ENCODE measurements around the gene PHEX.

PHEX gene

GRCh38 chrX:22141047-22141730, 109.1 kb downstream of the PHEX start:
- Histone ChIP-seq H3K4me1 (ENCODE audit: control extremely low read depth in 1 of 4, control insufficient read depth in 4 of 4, insufficient read depth in 4 of 4, low read length in 3 of 4) (peaks cover 0 to 2% (median 0%) of the 10 kb centered on the region in 4 experiments), H3K36me3 (ENCODE audit: control insufficient read depth in 4 of 4, insufficient read depth in 4 of 4, low read length in 3 of 4) (no peaks in the 10 kb centered on the region), H3K4me3 (ENCODE audit: control insufficient read depth in 1 of 7, extremely low read depth in 1 of 7, insufficient read depth in 4 of 7, low read depth in 2 of 7, low read length in 6 of 7) (no peak overlapping the region), H3K27ac (ENCODE audit: insufficient read depth in 1 of 2, low read depth in 1 of 2, low read length in 2 of 2, poor library complexity in 1 of 2, severe bottlenecking in 2 of 2) (no peak overlapping the region), H3K27me3 (replicated peaks in 2 of 5; ENCODE audit: control insufficient read depth in 4 of 5, insufficient read depth in 5 of 5, low read length in 4 of 5) (peaks cover 0 to 8% (median 0%) of the 10 kb centered on the region in 5 experiments), H3K9me3 (ENCODE audit: control extremely low read depth in 1 of 5, control insufficient read depth in 4 of 5, insufficient read depth in 2 of 5, low read depth in 1 of 5, low read length in 4 of 5) (no peaks in the 10 kb centered on the region)
- ChIA-PET POLR2A (no interaction called here), CTCF (no interaction called here)
- no peak for DNase-seq
- 87% methylated on average over 4 of the region's 4 CpGs for WGBS (ENCODE audit: insufficient coverage)

GRCh38 chrX:22147214-22147613, 115.1 kb downstream of the PHEX start:
- DNase-seq: no peak
- WGBS (ENCODE audit: insufficient coverage): no CpG with 5 or more reads among the region's 1 CpG
- ChIA-PET CTCF (no interaction called here), POLR2A (no interaction called here)
- no peak overlapping the region for H3K27ac ChIP-seq (ENCODE audit: insufficient read depth in 1 of 2, low read depth in 1 of 2, low read length in 2 of 2, poor library complexity in 1 of 2, severe bottlenecking in 2 of 2)
- H3K27me3 ChIP-seq (replicated peaks in 2 of 5; ENCODE audit: control insufficient read depth in 4 of 5, insufficient read depth in 5 of 5, low read length in 4 of 5): no peaks in the 10 kb centered on the region
- H3K4me1 ChIP-seq (ENCODE audit: control extremely low read depth in 1 of 4, control insufficient read depth in 4 of 4, insufficient read depth in 4 of 4, low read length in 3 of 4): no peaks in the 10 kb centered on the region
- no peak overlapping the region for H3K4me3 ChIP-seq (ENCODE audit: control insufficient read depth in 1 of 7, extremely low read depth in 1 of 7, insufficient read depth in 4 of 7, low read depth in 2 of 7, low read length in 6 of 7)
- no peaks in the 10 kb centered on the region for H3K9me3 ChIP-seq (ENCODE audit: control extremely low read depth in 1 of 5, control insufficient read depth in 4 of 5, insufficient read depth in 2 of 5, low read depth in 1 of 5, low read length in 4 of 5)
- no peaks in the 10 kb centered on the region for H3K36me3 ChIP-seq (ENCODE audit: control insufficient read depth in 4 of 4, insufficient read depth in 4 of 4, low read length in 3 of 4)

GRCh38 chrX:22147942-22148341, 115.8 kb downstream of the PHEX start:
- no peak for DNase-seq
- ChIA-PET POLR2A (no interaction called here), CTCF (no interaction called here)
- H3K27ac ChIP-seq (ENCODE audit: insufficient read depth in 1 of 2, low read depth in 1 of 2, low read length in 2 of 2, poor library complexity in 1 of 2, severe bottlenecking in 2 of 2): no peak overlapping the region
- H3K9me3 ChIP-seq (ENCODE audit: control extremely low read depth in 1 of 5, control insufficient read depth in 4 of 5, insufficient read depth in 2 of 5, low read depth in 1 of 5, low read length in 4 of 5): no peaks in the 10 kb centered on the region
- no peaks in the 10 kb centered on the region for H3K36me3 ChIP-seq (ENCODE audit: control insufficient read depth in 4 of 4, insufficient read depth in 4 of 4, low read length in 3 of 4)
- no peaks in the 10 kb centered on the region for H3K4me1 ChIP-seq (ENCODE audit: control extremely low read depth in 1 of 4, control insufficient read depth in 4 of 4, insufficient read depth in 4 of 4, low read length in 3 of 4)
- WGBS (ENCODE audit: insufficient coverage): 40% methylated on average over 1 of the region's 3 CpGs
- peaks cover 0 to under 1% (median 0%) of the 10 kb centered on the region in 5 experiments for H3K27me3 ChIP-seq (replicated peaks in 2 of 5; ENCODE audit: control insufficient read depth in 4 of 5, insufficient read depth in 5 of 5, low read length in 4 of 5)
- no peak overlapping the region for H3K4me3 ChIP-seq (ENCODE audit: control insufficient read depth in 1 of 7, extremely low read depth in 1 of 7, insufficient read depth in 4 of 7, low read depth in 2 of 7, low read length in 6 of 7)

- CTCF ChIA-PET: interaction anchor here (0.7 kb wide), 1 partner anchor 12 kb away, joined by 3 read pairs; no protein-coding TSS in a partner anchor
- WGBS (ENCODE audit: insufficient coverage): no CpG with 5 or more reads among the region's 2 CpGs
- Histone ChIP-seq H3K36me3 (ENCODE audit: control insufficient read depth in 4 of 4, insufficient read depth in 4 of 4, low read length in 3 of 4) (no peaks in the 10 kb centered on the region), H3K9me3 (ENCODE audit: control extremely low read depth in 1 of 5, control insufficient read depth in 4 of 5, insufficient read depth in 2 of 5, low read depth in 1 of 5, low read length in 4 of 5) (no peaks in the 10 kb centered on the region), H3K27ac (ENCODE audit: insufficient read depth in 1 of 2, low read depth in 1 of 2, low read length in 2 of 2, poor library complexity in 1 of 2, severe bottlenecking in 2 of 2) (no peak overlapping the region), H3K27me3 (replicated peaks in 2 of 5; ENCODE audit: control insufficient read depth in 4 of 5, insufficient read depth in 5 of 5, low read length in 4 of 5) (peaks cover 0 to 4% (median 0%) of the 10 kb centered on the region in 5 experiments), H3K4me3 (ENCODE audit: control insufficient read depth in 1 of 7, extremely low read depth in 1 of 7, insufficient read depth in 4 of 7, low read depth in 2 of 7, low read length in 6 of 7) (no peak overlapping the region), H3K4me1 (ENCODE audit: control extremely low read depth in 1 of 4, control insufficient read depth in 4 of 4, insufficient read depth in 4 of 4, low read length in 3 of 4) (no peaks in the 10 kb centered on the region)
- POLR2A ChIA-PET: no interaction called here
- no peak for DNase-seq
These were observed 116.4 kb downstream of the PHEX start for GRCh38 chrX:22148565-22148964.

GRCh38 chrX:22150371-22150770, 118.2 kb downstream of the PHEX start:
- H3K27ac ChIP-seq (ENCODE audit: insufficient read depth in 1 of 2, low read depth in 1 of 2, low read length in 2 of 2, poor library complexity in 1 of 2, severe bottlenecking in 2 of 2): no peak overlapping the region
- no peaks in the 10 kb centered on the region for H3K9me3 ChIP-seq (ENCODE audit: control extremely low read depth in 1 of 5, control insufficient read depth in 4 of 5, insufficient read depth in 2 of 5, low read depth in 1 of 5, low read length in 4 of 5)
- WGBS (ENCODE audit: insufficient coverage): 75% methylated on average over 2 of the region's 3 CpGs
- CTCF ChIA-PET: no interaction called here
- H3K36me3 ChIP-seq (ENCODE audit: control insufficient read depth in 4 of 4, insufficient read depth in 4 of 4, low read length in 3 of 4): no peaks in the 10 kb centered on the region
- no peak overlapping the region for H3K4me3 ChIP-seq (ENCODE audit: control insufficient read depth in 1 of 7, extremely low read depth in 1 of 7, insufficient read depth in 4 of 7, low read depth in 2 of 7, low read length in 6 of 7)
- H3K4me1 ChIP-seq (ENCODE audit: control extremely low read depth in 1 of 4, control insufficient read depth in 4 of 4, insufficient read depth in 4 of 4, low read length in 3 of 4): no peaks in the 10 kb centered on the region
- DNase-seq: no peak
- peaks cover 0 to 4% (median 0%) of the 10 kb centered on the region in 5 experiments for H3K27me3 ChIP-seq (replicated peaks in 2 of 5; ENCODE audit: control insufficient read depth in 4 of 5, insufficient read depth in 5 of 5, low read length in 4 of 5)
- POLR2A ChIA-PET: no interaction called here

- no peak for DNase-seq
- Histone ChIP-seq H3K9me3 (ENCODE audit: control extremely low read depth in 1 of 5, control insufficient read depth in 4 of 5, insufficient read depth in 2 of 5, low read depth in 1 of 5, low read length in 4 of 5) (no peaks in the 10 kb centered on the region), H3K4me1 (ENCODE audit: control extremely low read depth in 1 of 4, control insufficient read depth in 4 of 4, insufficient read depth in 4 of 4, low read length in 3 of 4) (no peaks in the 10 kb centered on the region), H3K36me3 (ENCODE audit: control insufficient read depth in 4 of 4, insufficient read depth in 4 of 4, low read length in 3 of 4) (no peaks in the 10 kb centered on the region), H3K27ac (ENCODE audit: insufficient read depth in 1 of 2, low read depth in 1 of 2, low read length in 2 of 2, poor library complexity in 1 of 2, severe bottlenecking in 2 of 2) (no peak overlapping the region), H3K27me3 (replicated peaks in 2 of 5; ENCODE audit: control insufficient read depth in 4 of 5, insufficient read depth in 5 of 5, low read length in 4 of 5) (peaks cover 0 to 8% (median 0%) of the 10 kb centered on the region in 5 experiments), H3K4me3 (ENCODE audit: control insufficient read depth in 1 of 7, extremely low read depth in 1 of 7, insufficient read depth in 4 of 7, low read depth in 2 of 7, low read length in 6 of 7) (no peak overlapping the region)
- 100% methylated on average over 1 of the region's 6 CpGs for WGBS (ENCODE audit: insufficient coverage)
- POLR2A ChIA-PET: no interaction called here
- CTCF ChIA-PET: interaction anchor here (1.4 kb wide), 1 partner anchor 10 kb away, joined by 3 read pairs; no protein-coding TSS in a partner anchor
These were observed 123.0 kb downstream of the PHEX start for GRCh38 chrX:22155126-22155525.

- H3K4me3 ChIP-seq (ENCODE audit: control insufficient read depth in 1 of 7, extremely low read depth in 1 of 7, insufficient read depth in 4 of 7, low read depth in 2 of 7, low read length in 6 of 7): no peak overlapping the region
- CTCF ChIA-PET: interaction anchor here (0.9 kb wide), 1 partner anchor 169 kb away, joined by 3 read pairs; no protein-coding TSS in a partner anchor
- POLR2A ChIA-PET: no interaction called here
- WGBS (ENCODE audit: insufficient coverage): 93% methylated on average over 3 of the region's 5 CpGs
- no peak overlapping the region for H3K27ac ChIP-seq (ENCODE audit: insufficient read depth in 1 of 2, low read depth in 1 of 2, low read length in 2 of 2, poor library complexity in 1 of 2, severe bottlenecking in 2 of 2)
- H3K36me3 ChIP-seq (ENCODE audit: control insufficient read depth in 4 of 4, insufficient read depth in 4 of 4, low read length in 3 of 4): no peaks in the 10 kb centered on the region
- no peaks in the 10 kb centered on the region for H3K9me3 ChIP-seq (ENCODE audit: control extremely low read depth in 1 of 5, control insufficient read depth in 4 of 5, insufficient read depth in 2 of 5, low read depth in 1 of 5, low read length in 4 of 5)
- H3K27me3 ChIP-seq (replicated peaks in 2 of 5; ENCODE audit: control insufficient read depth in 4 of 5, insufficient read depth in 5 of 5, low read length in 4 of 5): peaks cover 0 to 4% (median 0%) of the 10 kb centered on the region in 5 experiments
- DNase-seq: no peak
- H3K4me1 ChIP-seq (ENCODE audit: control extremely low read depth in 1 of 4, control insufficient read depth in 4 of 4, insufficient read depth in 4 of 4, low read length in 3 of 4): no peaks in the 10 kb centered on the region
These were observed 126.9 kb downstream of the PHEX start for GRCh38 chrX:22159071-22159470.
